Brain microvascular endothelial cell (primary cell): Measurements from ENCODE around the gene STARD3NL.

Source experiments
- DNase-seq: peaks from one replicate; pipeline ENCODE4 v3.0.0-alpha.2; 2020
- H3K27ac ChIP-seq: fragments of 250-450 bp; sonication (Bioruptor Pico); 2 replicates; pipeline ENCODE4 v1.5.1; 2020; ENCODE audit warnings: mild to moderate bottlenecking, moderate library complexity
- H3K27me3 ChIP-seq: fragments of 250-450 bp; sonication (Bioruptor Pico); replicated peaks from 2 replicates; pipeline ENCODE4 v1.5.1; 2020; ENCODE audit warnings: mild to moderate bottlenecking
- H3K36me3 ChIP-seq: fragments of 250-450 bp; sonication (Bioruptor Pico); replicated peaks from 2 replicates; pipeline ENCODE4 v1.5.1; 2020; ENCODE audit warnings: mild to moderate bottlenecking
- H3K4me3 ChIP-seq: 2 replicates; pipeline ENCODE4 v1.5.1; 2011; ENCODE audit warnings: low read depth, mild to moderate bottlenecking, control low read depth, low read length, moderate library complexity
- CTCF ChIP-seq: IDR thresholded peaks from 2 replicates; pipeline ENCODE4 v1.5.1; 2011; ENCODE audit warnings: low read depth, mild to moderate bottlenecking, moderate library complexity, low read length, control low read depth, inconsistent platforms; ENCODE audit errors: missing control alignments
- in situ Hi-C: cut with HindIII; loops from 2 replicates; pipeline ENCODE4 v1.10.0; 2017; ENCODE audit warnings: low sequenced_read_pairs, low pct_ligation_motif_present

The STARD3NL gene

GRCh38 chr7:38178695-38179344 lies 775 bp downstream of the STARD3NL start:
- peak overlapping the region; percentile 92 for H3K4me3 ChIP-seq
- no peaks in the 10 kb centered on the region for H3K27me3 ChIP-seq
- H3K36me3 ChIP-seq, result no peaks in the 10 kb centered on the region
- in situ Hi-C loops, result no loop called here
- DNase-seq, result no peak
- TF ChIP-seq CTCF, result no peak
- peak overlapping the region; percentile 84 for H3K27ac ChIP-seq

GRCh38 chr7:38179776-38180226 lies 1.8 kb downstream of the STARD3NL start:
- Histone ChIP-seq H3K27ac (peak overlapping the region; percentile 84), H3K4me3 (peak overlapping the region; percentile 92)
- DNase-seq, result no peak

GRCh38 chr7:38181111-38181510 lies 3.1 kb downstream of the STARD3NL start:
- TF ChIP-seq CTCF, result no peak
- Histone ChIP-seq H3K36me3 (no peaks in the 10 kb centered on the region), H3K4me3 (no peak overlapping the region), H3K27me3 (no peaks in the 10 kb centered on the region), H3K27ac (no peak overlapping the region)
- in situ Hi-C loops, result no loop called here
- no peak for DNase-seq

More at GRCh38 chr7:38179776-38180226, 1.8 kb downstream of the STARD3NL start:
- Histone ChIP-seq H3K27me3 (no peaks in the 10 kb centered on the region), H3K36me3 (no peaks in the 10 kb centered on the region)
- TF ChIP-seq CTCF, result no peak
- in situ Hi-C loops, result no loop called here

GRCh38 chr7:38182450-38182849 lies 4.4 kb downstream of the STARD3NL start:
- no peaks in the 10 kb centered on the region for H3K36me3 ChIP-seq
- in situ Hi-C loops, result no loop called here
- no peaks in the 10 kb centered on the region for H3K27me3 ChIP-seq
- no peak for DNase-seq
- H3K27ac ChIP-seq, result no peak overlapping the region
- TF ChIP-seq CTCF, result no peak
- no peak overlapping the region for H3K4me3 ChIP-seq

GRCh38 chr7:38185395-38186307 lies 7.6 kb downstream of the STARD3NL start:
- TF ChIP-seq CTCF, result no peak
- DNase-seq, result peak; percentile 35
- Histone ChIP-seq H3K4me3 (no peak overlapping the region), H3K27ac (no peak overlapping the region), H3K36me3 (no peaks in the 10 kb centered on the region), H3K27me3 (no peaks in the 10 kb centered on the region)
- in situ Hi-C loops, result no loop called here
